ENCODE measurements around the gene RIMS1.

- TF ChIP-seq, protein P1, sequence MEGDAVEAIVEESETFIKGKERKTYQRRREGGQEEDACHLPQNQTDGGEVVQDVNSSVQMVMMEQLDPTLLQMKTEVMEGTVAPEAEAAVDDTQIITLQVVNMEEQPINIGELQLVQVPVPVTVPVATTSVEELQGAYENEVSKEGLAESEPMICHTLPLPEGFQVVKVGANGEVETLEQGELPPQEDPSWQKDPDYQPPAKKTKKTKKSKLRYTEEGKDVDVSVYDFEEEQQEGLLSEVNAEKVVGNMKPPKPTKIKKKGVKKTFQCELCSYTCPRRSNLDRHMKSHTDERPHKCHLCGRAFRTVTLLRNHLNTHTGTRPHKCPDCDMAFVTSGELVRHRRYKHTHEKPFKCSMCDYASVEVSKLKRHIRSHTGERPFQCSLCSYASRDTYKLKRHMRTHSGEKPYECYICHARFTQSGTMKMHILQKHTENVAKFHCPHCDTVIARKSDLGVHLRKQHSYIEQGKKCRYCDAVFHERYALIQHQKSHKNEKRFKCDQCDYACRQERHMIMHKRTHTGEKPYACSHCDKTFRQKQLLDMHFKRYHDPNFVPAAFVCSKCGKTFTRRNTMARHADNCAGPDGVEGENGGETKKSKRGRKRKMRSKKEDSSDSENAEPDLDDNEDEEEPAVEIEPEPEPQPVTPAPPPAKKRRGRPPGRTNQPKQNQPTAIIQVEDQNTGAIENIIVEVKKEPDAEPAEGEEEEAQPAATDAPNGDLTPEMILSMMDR (IDR thresholded peaks at IDR 0.05) = no peak
- no peak for TF ChIP-seq POLR2AphosphoS5 (IDR thresholded peaks at IDR 0.05; ENCODE audit: insufficient read depth in 1 of 2, low read depth in 1 of 2)
- no peak for TF ChIP-seq POLR2A (IDR thresholded peaks at IDR 0.05)
Observed at GRCh38 chr6:71913444-71914234, 27.3 kb downstream of the RIMS1 start.
